Kidney tubule cell (primary cell): ENCODE measurements around the gene MRPS24.
"Not testable (repeated sequence)": the region's sequence is repeated elsewhere in the genome, so short reads cannot be mapped to it uniquely, and the experiment has no call there.

ENCODE experiments used
- DNase-seq: peaks from one replicate; pipeline ENCODE4 v3.0.0-alpha.2; 2018; ENCODE audit warnings: low spot score

The MRPS24 gene

DNA sequence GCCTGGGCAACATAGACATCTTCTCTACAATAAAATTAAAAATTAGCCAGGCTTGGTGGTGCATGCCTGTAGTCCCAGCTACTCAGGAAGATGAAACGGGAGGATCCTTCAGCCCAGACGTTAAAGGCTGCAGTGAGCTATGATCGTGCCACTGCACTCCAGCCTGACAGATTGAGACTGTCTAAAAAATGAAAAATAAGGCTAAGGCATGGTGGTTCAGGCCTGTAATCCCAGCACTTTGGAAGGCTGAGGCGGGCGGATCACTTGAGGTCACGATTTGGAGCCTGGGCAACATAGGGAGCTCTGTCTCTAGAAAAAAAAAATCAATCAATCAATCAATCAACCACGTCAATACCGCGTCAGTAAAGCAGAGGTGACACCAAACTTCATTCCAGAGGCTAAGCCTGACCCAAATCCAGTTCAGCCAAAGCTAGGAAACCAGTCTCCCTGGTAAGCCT is 31.1 kb downstream of the MRPS24 start:
- no peak for DNase-seq

GRCh38 chr7:43834463-43835251 is 34.7 kb downstream of the MRPS24 start:
- peak; percentile 73 for DNase-seq

DNA sequence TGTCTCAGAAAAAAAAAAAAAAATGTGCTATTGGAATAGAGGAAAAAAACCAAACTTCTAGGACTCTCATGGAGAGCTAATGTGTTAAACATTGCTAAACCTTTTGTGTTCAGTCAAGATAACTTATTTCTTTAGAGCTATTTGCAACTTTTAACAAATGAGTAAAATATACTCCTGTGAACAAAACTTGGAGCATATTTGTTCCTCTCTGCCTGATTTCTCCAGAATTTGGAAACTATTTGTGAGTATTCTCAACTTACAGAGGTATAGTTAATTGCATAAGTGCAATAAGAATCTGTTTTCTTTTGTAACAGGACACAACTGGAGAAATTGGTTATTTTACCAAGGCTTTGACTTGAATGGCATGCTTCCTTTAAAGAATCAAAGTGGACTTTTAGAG is 38.4 kb downstream of the MRPS24 start:
- not testable (repeated sequence) for DNase-seq

- DNase-seq: no peak
Observed at GRCh38 chr7:43825391-43825808, 43.9 kb downstream of the MRPS24 start.

DNA sequence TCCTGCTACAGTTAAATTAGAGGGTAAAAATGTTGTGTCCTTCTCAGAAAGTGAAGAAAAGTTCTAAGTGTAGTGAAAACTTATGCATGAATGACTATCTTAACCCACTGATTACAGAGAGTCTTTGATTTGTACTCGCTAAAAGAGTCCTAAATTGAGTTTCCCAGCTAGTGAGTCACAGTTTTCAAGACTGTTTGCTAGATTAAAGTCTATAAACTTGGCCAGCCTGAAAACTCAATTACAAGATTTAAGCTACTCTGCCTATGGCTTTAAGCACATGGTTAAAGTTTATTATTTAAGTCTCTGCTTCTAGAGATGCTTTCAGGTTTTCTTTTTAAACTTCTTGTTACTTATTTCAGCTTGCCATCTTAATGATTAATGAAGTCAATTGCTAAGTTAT is 44.4 kb downstream of the MRPS24 start:
- peak; percentile 9 for DNase-seq

GRCh38 chr7:43824513-43824912 is 44.8 kb downstream of the MRPS24 start:
- not testable (repeated sequence) for DNase-seq

GRCh38 chr7:43823941-43824340 is 45.4 kb downstream of the MRPS24 start:
- no peak for DNase-seq

DNA sequence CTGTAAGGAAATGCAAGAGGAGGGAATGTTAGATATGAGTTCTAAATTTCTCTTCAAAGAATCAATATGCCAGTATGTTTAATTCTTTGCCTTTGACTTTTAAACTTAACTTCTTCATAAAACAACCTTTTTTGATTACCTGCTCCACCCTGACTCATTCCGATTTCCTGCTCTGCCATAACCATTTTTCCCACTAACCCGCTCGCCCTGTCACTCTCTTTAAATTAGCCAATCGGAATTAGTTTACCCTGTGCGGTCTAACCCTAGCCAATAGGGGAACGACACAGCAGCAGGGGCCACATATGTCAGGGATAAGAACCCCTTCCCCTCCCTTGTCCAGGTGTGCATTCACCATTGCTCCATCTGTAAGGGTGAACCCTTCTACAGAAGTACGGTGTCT is 45.9 kb downstream of the MRPS24 start:
- DNase-seq: not testable (repeated sequence)
